Neural progenitor cell (in vitro differentiated cells): Measurements from ENCODE around the gene REEP1. TPM values are rescaled to one million over a fixed set of nuclear protein-coding genes. Genes with fewer than 3 reads are reported as not detected.
A peak's percentile ranks its signal among the peaks of the same experiment; 100 is the strongest.

Source experiments
- DNase-seq: peaks from one replicate; pipeline ENCODE4 v3.0.0-alpha.2; 2016; ENCODE audit warnings: low spot score
- H2AFZ ChIP-seq: fragments of 200-600 bp; sonication (generic); replicated peaks from 2 replicates; pipeline ENCODE4 v1.6.1; 2016; ENCODE audit warnings: antibody characterized with exemption
- H3F3A ChIP-seq: fragments of 200-600 bp; sonication (generic); 2 replicates; pipeline ENCODE4 v1.6.1; 2016; ENCODE audit warnings: antibody characterized with exemption, low read depth
- H3K27ac ChIP-seq: fragments of 200-600 bp; sonication (generic); 2 replicates; pipeline ENCODE4 v1.5.1; 2016; ENCODE audit warnings: mild to moderate bottlenecking
- H3K27me3 ChIP-seq: fragments of 200-600 bp; sonication (generic); 2 replicates; pipeline ENCODE4 v1.6.1; 2016; ENCODE audit warnings: mild to moderate bottlenecking, moderate library complexity
- H3K36me3 ChIP-seq: fragments of 200-600 bp; sonication (generic); 2 replicates; pipeline ENCODE4 v1.5.1; 2016
- H3K4me1 ChIP-seq: fragments of 200-600 bp; sonication (generic); 2 replicates; pipeline ENCODE4 v1.6.1; 2016; ENCODE audit warnings: mixed run types
- H3K4me2 ChIP-seq: fragments of 200-600 bp; sonication (generic); 2 replicates; pipeline ENCODE4 v1.6.1; 2016
- H3K4me3 ChIP-seq: fragments of 200-600 bp; sonication (generic); 2 replicates; pipeline ENCODE4 v1.5.1; 2016
- H3K79me2 ChIP-seq: fragments of 200-600 bp; sonication (generic); 2 replicates; pipeline ENCODE4 v1.6.1; 2016; ENCODE audit warnings: low read depth
- H3K9ac ChIP-seq: fragments of 200-600 bp; sonication (generic); 2 replicates; pipeline ENCODE4 v1.6.1; 2016
- H3K9me3 ChIP-seq: fragments of 200-600 bp; sonication (generic); 2 replicates; pipeline ENCODE4 v1.5.1; 2016; ENCODE audit warnings: low read depth
- H4K20me1 ChIP-seq: fragments of 200-600 bp; sonication (generic); 2 replicates; pipeline ENCODE4 v1.6.1; 2016; ENCODE audit warnings: low read depth
- H3K27ac Mint-ChIP-seq: 3 replicates; pipeline ENCODE4 v1.8.0; 2021; ENCODE audit warnings: mixed read lengths
- H3K27me3 Mint-ChIP-seq: 2 replicates; pipeline ENCODE4 v1.8.0; 2022; ENCODE audit warnings: low read depth, mild to moderate bottlenecking, inconsistent platforms, moderate library complexity, mixed read lengths; ENCODE audit not compliant: insufficient read depth
- H3K36me3 Mint-ChIP-seq: 3 replicates; pipeline ENCODE4 v1.8.0; 2021; ENCODE audit warnings: mixed read lengths
- H3K4me1 Mint-ChIP-seq: 3 replicates; pipeline ENCODE4 v1.8.0; 2021; ENCODE audit warnings: mixed read lengths
- H3K4me3 Mint-ChIP-seq: 3 replicates; pipeline ENCODE4 v1.8.0; 2021; ENCODE audit warnings: mild to moderate bottlenecking, moderate library complexity, mixed read lengths
- H3K9me3 Mint-ChIP-seq: 3 replicates; pipeline ENCODE4 v1.8.0; 2020; ENCODE audit warnings: mixed read lengths
- CTCF ChIP-seq: fragments of 200-600 bp; sonication (generic); IDR thresholded peaks from 2 replicates; pipeline ENCODE4 v1.5.1; 2017; ENCODE audit warnings: antibody characterized with exemption, mild to moderate bottlenecking
- EZH2 ChIP-seq: fragments of 200-600 bp; sonication (generic); IDR thresholded peaks from 2 replicates; pipeline ENCODE4 v1.6.1; 2017; ENCODE audit warnings: antibody characterized with exemption, mild to moderate bottlenecking, moderate library complexity
- EZH2phosphoT487 ChIP-seq: fragments of 200-600 bp; sonication (generic); IDR thresholded peaks from 2 replicates; pipeline ENCODE4 v1.6.1; 2017; ENCODE audit warnings: antibody characterized with exemption
- total RNA-seq: library from RNA; depleted of rRNA; stranded (reverse); fragments of >200 nt; gene quantifications from 2 replicates; pipeline ENCODE4 v1.2.3, GENCODE V29; 2015; ENCODE audit warnings: low replicate concordance

The REEP1 gene
- total RNA-seq, 1 donor from 2014 or later = 0.88 TPM

- peaks cover 3% of the 10 kb centered on the region for H3K27me3 Mint-ChIP-seq
- no peak overlapping the region for H3K27ac ChIP-seq
- no peak overlapping the region for H3K4me3 Mint-ChIP-seq
- H3K4me1 Mint-ChIP-seq = no peaks in the 10 kb centered on the region
- no peak overlapping the region for H3K4me3 ChIP-seq
- TF ChIP-seq EZH2phosphoT487 = no peak
- TF ChIP-seq CTCF = no peak
- TF ChIP-seq EZH2 = no peak
- DNase-seq = no peak
- H3K9ac ChIP-seq = no peak overlapping the region
- H3K27me3 ChIP-seq = no peaks in the 10 kb centered on the region
- no peaks in the 10 kb centered on the region for H4K20me1 ChIP-seq
- no peaks in the 10 kb centered on the region for H3K9me3 ChIP-seq
- no peaks in the 10 kb centered on the region for H3K79me2 ChIP-seq
- H3K27ac Mint-ChIP-seq = no peak overlapping the region
- H3K36me3 Mint-ChIP-seq = no peaks in the 10 kb centered on the region
- H3K9me3 Mint-ChIP-seq = no peaks in the 10 kb centered on the region
- H3F3A ChIP-seq = no peaks in the 10 kb centered on the region
- H3K4me1 ChIP-seq = no peaks in the 10 kb centered on the region
- H2AFZ ChIP-seq = peak overlapping the region; percentile 7
- H3K36me3 ChIP-seq = no peaks in the 10 kb centered on the region
- H3K4me2 ChIP-seq = no peak overlapping the region
Measured at GRCh38 chr2:86382108-86382507, 44.7 kb upstream of the REEP1 start.

GRCh38 chr2:86378469-86378868 is 41.0 kb upstream of the REEP1 start:
- Histone ChIP-seq H3K36me3 (no peaks in the 10 kb centered on the region), H3K27ac (no peak overlapping the region), H3K4me2 (no peak overlapping the region), H3K79me2 (no peaks in the 10 kb centered on the region), H3K9me3 (no peaks in the 10 kb centered on the region), H3F3A (no peaks in the 10 kb centered on the region), H2AFZ (no peak overlapping the region), H4K20me1 (no peaks in the 10 kb centered on the region), H3K9ac (no peak overlapping the region), H3K4me3 (no peak overlapping the region), H3K4me1 (no peaks in the 10 kb centered on the region), H3K27me3 (no peaks in the 10 kb centered on the region)
- Mint-ChIP-seq H3K27me3 (peaks cover 8% of the 10 kb centered on the region), H3K27ac (no peak overlapping the region), H3K4me3 (no peak overlapping the region), H3K36me3 (no peaks in the 10 kb centered on the region), H3K9me3 (no peaks in the 10 kb centered on the region), H3K4me1 (no peaks in the 10 kb centered on the region)
- TF ChIP-seq EZH2phosphoT487 (no peak), CTCF (no peak), EZH2 (no peak)
- DNase-seq = no peak

- Histone ChIP-seq H3K4me2 (no peak overlapping the region), H3F3A (no peaks in the 10 kb centered on the region), H3K27ac (no peak overlapping the region), H3K4me1 (no peaks in the 10 kb centered on the region), H3K27me3 (no peaks in the 10 kb centered on the region), H4K20me1 (no peaks in the 10 kb centered on the region), H2AFZ (no peak overlapping the region), H3K36me3 (no peaks in the 10 kb centered on the region), H3K79me2 (no peaks in the 10 kb centered on the region), H3K9me3 (no peaks in the 10 kb centered on the region), H3K4me3 (no peak overlapping the region), H3K9ac (no peak overlapping the region)
- H3K4me3 Mint-ChIP-seq = no peak overlapping the region
- no peak overlapping the region for H3K27ac Mint-ChIP-seq
- H3K4me1 Mint-ChIP-seq = no peaks in the 10 kb centered on the region
- H3K36me3 Mint-ChIP-seq = no peaks in the 10 kb centered on the region
- no peaks in the 10 kb centered on the region for H3K9me3 Mint-ChIP-seq
- TF ChIP-seq EZH2phosphoT487 (no peak), CTCF (no peak), EZH2 (no peak)
- peaks cover 8% of the 10 kb centered on the region for H3K27me3 Mint-ChIP-seq
- DNase-seq = no peak
Measured at GRCh38 chr2:86375623-86376022, 38.2 kb upstream of the REEP1 start.
